Measurements from ENCODE around the gene IGLL1. TPM values are rescaled to one million over a fixed set of nuclear protein-coding genes. Genes with fewer than 3 reads are reported as not detected.
"Not testable (repeated sequence)": the region's sequence is repeated elsewhere in the genome, so short reads cannot be mapped to it uniquely, and the experiment has no call there.

Gene IGLL1
- total RNA-seq, 1 experiment from 2014 or later, result not detected

DNA sequence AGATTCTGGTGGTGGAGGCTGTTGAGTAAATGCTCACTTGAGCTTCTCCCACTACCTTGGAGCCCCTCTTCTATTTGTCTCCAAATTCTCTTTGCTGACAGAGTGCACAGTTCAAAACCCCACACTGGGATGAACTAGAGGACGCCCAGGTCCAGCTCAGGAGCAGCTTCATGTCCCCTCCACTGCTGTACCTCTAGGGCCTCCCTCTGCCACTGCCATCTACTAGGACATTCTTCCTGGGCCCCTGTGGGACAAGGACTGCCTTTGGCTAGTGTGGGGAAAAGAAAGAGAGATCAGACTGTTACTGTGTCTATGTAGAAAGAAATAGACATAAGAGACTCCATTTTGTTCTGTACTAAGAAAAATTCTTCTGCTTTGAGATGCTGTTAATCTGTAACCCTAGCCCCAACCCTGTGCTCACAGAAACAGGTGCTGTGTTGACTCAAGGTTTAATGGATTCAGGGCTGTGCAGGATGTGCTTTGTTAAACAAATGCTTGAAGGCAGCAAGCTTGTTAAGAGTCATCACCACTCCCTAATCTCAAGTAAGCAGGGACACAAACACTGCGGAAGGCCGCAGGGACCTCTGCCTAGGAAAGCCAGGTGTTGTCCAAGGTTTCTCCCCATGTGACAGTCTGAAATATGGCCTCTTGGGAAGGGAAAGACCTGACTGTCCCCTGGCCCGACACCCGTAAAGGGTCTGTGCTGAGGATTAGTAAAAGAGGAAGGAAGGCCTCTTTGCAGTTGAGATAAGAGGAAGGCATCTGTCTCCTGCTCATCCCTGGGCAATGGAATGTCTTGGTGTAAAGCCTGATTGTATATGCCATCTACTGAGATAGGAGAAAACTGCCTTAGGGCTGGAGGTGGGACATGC is 44.1 kb downstream of the IGLL1 start:
- in situ Hi-C loops (cut with HindIII; ENCODE audit: low pct_unique_long_range_greater_than_20kb, low sequenced_read_pairs), result not testable (repeated sequence)

DNA sequence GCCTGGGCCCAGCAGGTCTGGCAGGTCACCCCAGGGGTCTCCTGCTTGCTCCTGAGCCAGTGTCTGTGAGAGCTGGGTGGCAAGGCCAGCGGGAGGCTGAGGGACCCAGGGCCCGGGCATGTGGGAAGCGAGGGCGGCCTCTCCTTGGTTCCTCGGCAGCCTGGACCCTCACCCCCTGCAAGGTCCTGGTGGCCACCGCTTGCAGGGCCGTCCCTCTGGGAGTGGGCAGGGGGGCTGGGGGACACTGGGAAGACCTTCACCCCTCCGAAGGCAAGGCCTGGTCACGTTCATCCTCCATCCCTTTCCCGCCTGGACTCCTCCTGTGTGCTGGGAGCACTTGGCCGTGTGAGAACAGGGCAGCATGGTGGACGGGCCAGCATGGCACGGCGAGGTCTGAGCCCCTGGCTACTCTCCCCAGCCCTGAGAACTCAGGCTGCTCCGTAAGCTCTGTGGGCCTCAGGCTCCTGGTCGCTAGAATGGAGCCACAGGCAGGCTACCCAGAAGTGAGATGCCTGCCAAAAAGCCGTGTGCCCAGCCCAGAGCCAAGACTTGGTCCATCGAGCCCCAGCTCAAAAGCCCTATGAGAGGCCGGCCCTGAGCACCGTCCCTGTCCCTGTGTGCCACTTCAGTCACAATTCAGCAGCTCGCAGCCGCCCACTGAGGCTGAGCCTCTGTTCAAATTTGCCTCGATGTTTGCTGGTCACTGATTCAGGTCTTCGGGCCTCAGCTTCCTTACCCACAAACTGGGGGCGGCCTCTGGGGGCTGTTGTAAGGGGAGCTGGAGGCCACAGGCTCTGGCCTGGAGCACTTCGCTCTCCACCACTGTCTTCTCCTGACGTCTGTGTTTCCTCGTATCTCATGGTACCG is 45.0 kb downstream of the IGLL1 start:
- no peak for DNase-seq (ENCODE audit: low read depth)
- in situ Hi-C loops (cut with HindIII; ENCODE audit: low pct_unique_long_range_greater_than_20kb, low sequenced_read_pairs), result no loop called here

More for the DNA sequence above, 44.1 kb downstream of the IGLL1 start:
- not testable (repeated sequence) for DNase-seq (ENCODE audit: low read depth)

DNA sequence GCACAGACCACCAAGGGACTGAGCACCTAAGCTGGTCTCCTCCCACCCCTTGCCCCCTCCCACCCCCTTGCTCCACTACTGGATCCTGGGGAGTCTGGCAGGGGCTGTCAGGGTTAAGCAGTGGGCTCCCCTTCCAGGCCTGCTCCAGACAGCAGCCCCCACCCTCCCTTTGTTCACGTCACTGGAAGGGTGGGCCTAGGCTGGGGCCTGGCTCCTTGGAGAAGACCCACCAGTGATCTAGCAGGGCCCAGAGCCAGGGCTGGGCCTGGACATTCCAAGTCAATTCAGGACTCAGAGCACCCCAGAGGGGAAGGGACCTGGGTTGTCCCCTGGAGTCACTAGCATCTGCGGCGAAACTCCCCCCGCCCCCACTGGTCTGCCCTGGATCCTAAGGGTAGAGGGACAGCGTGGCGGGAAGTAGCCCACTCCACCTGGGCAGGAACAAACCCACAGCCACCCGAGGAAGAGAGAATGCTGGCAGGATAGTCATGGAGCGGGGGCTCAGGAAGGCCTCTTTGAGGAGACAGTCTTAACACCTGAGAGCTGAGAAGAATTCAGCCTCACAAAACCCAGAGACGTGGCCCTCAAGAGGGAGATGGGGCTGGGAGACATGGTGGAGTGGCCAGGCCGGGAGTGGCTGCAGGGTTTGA is 45.8 kb downstream of the IGLL1 start:
- in situ Hi-C loops (cut with HindIII; ENCODE audit: low pct_unique_long_range_greater_than_20kb, low sequenced_read_pairs), result no loop called here
- DNase-seq (ENCODE audit: low read depth), result no peak

DNA sequence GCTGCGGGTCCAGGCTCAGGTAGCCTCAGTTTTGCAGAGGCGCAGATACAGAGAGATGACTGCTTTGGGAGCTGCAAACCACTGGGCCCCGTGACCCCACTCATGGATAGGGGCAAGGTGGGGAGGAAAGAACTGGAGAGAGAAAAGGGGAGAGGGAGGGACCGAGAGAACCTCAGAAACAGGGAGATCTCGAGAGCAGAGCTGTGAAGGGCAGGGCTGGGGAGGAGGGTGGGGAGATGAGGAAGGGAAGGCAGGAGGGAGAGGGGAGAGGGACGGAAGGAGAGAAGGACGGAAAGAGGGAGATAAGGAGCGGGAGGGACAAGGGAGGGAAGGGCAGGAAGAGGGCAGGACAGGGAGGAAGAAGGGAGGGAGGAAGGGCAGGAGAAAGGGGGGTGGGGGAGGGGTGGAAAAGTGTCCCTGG is 46.3 kb downstream of the IGLL1 start:
- in situ Hi-C loops (cut with HindIII; ENCODE audit: low pct_unique_long_range_greater_than_20kb, low sequenced_read_pairs), result no loop called here
- DNase-seq (ENCODE audit: low read depth), result no peak

DNA sequence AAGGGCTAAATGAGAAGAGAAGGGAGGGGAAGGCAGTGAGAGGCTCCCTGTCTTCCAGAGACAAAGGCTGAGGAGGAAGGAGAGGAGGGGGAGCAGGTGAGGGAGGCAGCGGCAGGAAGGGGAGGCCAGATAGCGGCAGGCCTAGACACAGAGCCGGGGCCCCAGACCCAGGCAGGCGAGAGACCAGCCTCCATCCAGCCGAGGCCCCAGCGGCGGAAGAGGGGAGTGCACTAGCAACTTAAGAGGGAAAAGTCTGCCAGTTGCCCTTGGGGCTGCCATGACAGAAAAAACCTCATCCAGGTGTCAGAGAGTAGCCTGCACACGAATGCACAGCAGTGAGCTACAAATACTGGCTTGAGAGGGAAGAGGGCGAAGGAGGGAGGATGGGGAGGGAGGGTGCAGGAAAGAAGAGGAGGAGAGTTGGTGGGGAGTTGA is 46.7 kb downstream of the IGLL1 start:
- in situ Hi-C loops (cut with HindIII; ENCODE audit: low pct_unique_long_range_greater_than_20kb, low sequenced_read_pairs), result no loop called here
- DNase-seq (ENCODE audit: low read depth), result no peak

DNA sequence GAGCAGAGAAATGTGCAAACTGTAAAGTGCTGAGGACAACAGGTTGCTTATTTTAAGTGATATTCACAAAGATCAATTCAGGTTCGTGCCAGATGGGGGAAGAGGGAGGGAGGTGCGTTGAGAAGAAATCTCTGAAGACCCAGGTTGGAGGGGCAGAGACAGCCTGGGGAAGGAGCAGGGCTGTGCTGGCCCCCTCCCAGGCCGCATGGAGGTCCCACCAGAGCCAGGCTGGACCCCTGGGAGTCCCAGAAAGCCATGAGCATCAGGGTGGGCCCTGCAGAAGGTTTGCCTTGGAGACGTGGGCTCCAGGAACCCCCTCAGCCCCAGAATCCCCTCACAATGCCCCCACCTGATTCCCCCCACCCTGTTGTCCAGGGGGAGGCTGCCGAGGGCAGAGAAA is 47.4 kb downstream of the IGLL1 start:
- in situ Hi-C loops (cut with HindIII; ENCODE audit: low pct_unique_long_range_greater_than_20kb, low sequenced_read_pairs), result no loop called here
- DNase-seq (ENCODE audit: low read depth), result no peak

DNA sequence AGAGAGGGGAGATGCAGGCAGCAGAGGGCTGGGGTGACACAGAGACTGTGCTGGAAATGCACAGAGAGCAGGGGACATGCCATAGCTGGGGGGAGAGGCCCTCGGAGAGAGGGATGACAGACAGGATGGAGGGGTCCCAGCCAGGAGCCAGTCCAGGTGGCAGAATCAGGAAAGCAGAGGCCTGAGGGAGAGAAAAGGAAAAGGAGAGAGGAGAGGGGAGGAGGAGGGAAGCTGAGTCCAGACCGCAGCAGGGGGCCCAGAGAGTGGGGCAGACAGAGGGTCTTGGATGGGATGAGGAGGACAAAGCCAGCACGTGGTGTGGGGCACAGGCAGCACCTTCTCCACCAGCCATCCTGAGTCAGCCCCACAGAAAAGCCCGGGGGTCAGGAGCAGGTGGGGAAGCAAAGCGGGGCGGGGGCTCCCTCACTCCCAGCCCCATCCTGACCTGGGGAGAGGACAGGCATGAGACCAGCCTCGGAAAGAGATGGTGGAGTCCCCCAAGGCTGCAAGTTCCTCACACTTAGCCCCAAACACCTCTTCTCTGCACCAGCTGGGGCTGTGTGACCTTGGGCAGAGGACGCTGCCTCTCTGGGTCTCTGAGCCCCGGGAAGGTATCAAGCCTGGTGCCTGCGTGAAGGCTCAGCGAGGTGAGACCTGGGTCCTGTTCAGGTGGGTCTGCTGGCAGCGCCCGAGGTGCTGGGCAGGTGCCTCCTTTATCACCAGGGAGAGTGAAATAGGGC is 48.0 kb downstream of the IGLL1 start:
- no peak for DNase-seq (ENCODE audit: low read depth)
- in situ Hi-C loops (cut with HindIII; ENCODE audit: low pct_unique_long_range_greater_than_20kb, low sequenced_read_pairs), result no loop called here

DNA sequence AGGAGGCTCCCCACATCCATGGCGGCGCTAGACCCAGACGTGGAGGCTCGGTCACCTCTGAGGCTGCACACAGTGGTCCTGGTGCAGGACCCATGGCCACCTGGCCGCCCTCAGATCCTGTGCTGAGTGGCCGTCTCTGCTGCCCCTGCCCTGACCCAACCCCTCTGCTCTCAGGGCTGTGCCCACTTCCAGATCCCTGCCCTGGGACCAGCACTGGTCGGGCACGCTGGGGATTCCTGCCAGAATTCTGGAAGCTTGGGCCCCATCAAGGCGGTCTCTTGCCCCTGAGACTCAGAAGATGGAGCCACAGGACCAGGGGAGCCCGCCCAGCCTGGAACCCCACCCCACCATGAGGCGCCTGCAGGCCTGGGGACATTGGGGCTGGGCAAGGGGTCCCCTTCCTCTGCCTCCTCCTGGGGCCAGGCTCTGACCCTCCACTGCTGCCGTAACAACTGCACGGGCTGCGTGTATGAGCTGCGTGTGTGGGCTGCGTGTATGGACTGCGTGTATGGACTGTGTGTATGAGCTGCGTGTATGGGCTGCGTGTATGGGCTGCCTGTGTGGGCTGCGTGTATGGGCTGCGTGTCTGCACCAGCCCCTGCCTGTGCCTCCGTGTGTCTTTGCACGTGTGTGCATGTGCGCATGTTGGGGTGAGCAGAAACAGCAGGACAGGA is 48.7 kb downstream of the IGLL1 start:
- in situ Hi-C loops (cut with HindIII; ENCODE audit: low pct_unique_long_range_greater_than_20kb, low sequenced_read_pairs), result no loop called here
- no peak for DNase-seq (ENCODE audit: low read depth)

DNA sequence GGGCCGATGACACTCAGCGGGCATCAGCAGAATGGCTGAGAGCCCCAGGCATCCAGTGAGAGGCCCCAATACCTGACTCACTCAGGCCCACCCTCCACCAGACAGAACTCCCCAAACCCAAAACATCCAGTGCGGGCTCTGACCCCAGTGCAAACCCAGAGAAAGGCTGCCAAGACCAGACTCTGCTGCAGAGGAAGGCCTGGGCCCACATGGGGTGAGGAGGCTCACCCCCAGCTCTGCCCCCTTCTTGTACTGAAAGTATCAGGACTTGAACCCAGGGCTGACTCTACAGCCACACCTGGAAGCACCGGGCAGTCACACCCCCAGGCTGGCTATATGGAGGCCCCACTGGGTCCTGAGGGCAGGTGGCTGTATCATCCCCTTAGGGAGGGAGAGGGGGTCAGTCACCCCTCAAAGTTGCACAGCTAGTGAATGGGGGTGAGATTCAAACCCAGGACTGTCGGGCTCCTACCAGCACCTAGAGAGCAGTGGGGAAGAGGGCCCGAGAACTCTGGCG is 49.3 kb downstream of the IGLL1 start:
- in situ Hi-C loops (cut with HindIII; ENCODE audit: low pct_unique_long_range_greater_than_20kb, low sequenced_read_pairs), result no loop called here
- no peak for DNase-seq (ENCODE audit: low read depth)

DNA sequence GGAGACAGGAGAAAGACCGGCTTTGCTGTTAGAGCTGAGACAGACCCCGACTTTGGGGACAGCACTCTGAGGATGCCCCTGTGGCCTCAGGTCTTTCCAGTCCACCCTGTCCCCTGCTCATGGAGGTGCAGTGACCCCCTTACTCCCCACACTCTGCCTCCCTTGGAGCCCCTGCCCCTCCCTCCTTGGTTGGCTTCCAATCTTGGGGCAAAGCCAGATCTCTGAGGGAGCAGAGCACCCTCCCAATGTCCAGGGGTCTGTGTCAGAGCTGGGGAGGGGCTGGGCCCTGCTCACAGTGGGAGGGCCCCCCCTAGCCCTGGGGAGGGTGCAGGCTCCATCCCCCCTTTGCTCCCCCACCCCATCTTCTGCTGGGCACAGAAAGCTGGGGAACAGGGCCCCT is 50.0 kb downstream of the IGLL1 start:
- no peak for DNase-seq (ENCODE audit: low read depth)
- in situ Hi-C loops (cut with HindIII; ENCODE audit: low pct_unique_long_range_greater_than_20kb, low sequenced_read_pairs), result no loop called here

DNA sequence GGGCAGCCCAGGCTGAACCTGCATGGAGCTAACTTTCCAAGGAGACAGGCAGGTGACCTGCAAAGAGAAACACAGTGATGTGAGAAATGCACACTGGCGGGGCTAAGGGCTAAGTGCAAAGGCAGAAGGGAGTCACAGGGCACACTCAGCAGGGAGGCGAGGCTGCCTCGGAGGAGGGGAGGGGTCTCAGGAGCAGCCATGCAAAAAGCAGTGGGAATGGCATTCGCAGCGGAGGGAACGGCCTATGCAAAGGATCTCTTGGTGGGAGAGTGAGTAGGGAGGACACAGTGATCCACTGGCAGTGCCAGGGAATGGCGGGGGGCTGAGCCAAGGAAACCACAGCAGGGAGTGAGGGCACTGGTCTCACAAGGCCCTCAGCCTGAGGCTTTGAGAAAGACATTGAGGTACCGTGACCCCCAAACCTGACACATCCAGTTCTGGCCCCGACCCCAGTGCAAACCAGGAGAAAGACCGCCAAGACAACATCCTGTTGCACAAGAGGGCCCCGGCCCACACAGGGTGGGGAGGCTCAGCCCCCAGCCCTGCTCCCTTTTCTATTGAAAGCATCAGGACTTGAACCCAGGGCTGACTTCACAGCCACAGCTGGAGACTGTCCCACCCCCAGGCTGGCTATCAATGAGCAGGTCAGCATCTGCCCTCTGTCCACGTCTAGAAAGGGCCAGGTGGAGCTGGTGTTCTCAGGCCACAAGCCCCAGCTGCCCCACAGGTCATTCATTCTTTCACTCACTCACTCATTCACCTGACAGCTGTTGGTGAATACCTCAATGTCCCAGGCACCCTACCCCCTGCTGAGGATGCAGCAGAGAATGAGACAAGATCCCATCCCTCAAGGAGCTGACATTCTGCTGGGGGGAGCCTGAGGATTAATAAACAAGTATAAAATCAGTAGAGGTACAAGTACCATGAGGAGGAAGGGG is 50.7 kb downstream of the IGLL1 start:
- DNase-seq (ENCODE audit: low read depth), result no peak
- in situ Hi-C loops (cut with HindIII; ENCODE audit: low pct_unique_long_range_greater_than_20kb, low sequenced_read_pairs), result no loop called here

DNA sequence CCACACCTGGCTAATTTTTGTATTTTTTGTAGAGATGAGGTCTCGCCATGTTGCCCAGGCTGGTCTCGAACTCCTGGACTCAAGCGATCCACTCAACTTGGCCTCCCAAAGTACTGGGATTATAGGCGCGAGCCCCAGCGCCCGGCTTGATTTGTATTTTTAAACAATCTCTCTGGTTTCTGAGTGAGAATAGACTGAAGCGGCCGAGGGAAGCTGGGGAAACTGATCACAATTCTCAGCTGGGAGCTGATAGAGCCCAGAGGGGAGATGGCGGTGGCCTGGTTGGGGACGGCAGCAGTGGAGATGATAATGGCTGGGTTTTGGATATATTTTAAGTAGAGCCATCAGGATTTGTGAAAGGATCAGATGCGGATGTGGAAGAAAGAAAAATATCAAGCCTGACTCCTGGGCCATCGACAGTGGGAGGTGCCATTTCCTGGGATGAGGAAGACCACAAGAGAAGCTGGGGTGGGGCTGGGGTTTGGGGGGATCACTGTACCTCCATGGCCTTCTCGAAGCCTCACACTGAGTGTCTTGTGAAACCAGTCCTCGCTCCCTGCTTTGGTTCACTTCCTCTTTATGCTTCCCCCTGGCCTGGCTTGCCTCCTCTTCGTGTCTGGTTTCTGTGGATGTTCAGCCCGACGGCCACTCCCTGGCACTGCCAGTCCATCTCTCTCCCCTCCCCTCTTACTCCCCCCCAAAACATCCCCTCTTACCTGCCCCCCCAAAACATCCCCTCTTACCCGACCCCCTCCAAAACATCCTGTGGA is 51.9 kb downstream of the IGLL1 start:
- no peak for DNase-seq (ENCODE audit: low read depth)
- in situ Hi-C loops (cut with HindIII; ENCODE audit: low pct_unique_long_range_greater_than_20kb, low sequenced_read_pairs), result no loop called here

DNA sequence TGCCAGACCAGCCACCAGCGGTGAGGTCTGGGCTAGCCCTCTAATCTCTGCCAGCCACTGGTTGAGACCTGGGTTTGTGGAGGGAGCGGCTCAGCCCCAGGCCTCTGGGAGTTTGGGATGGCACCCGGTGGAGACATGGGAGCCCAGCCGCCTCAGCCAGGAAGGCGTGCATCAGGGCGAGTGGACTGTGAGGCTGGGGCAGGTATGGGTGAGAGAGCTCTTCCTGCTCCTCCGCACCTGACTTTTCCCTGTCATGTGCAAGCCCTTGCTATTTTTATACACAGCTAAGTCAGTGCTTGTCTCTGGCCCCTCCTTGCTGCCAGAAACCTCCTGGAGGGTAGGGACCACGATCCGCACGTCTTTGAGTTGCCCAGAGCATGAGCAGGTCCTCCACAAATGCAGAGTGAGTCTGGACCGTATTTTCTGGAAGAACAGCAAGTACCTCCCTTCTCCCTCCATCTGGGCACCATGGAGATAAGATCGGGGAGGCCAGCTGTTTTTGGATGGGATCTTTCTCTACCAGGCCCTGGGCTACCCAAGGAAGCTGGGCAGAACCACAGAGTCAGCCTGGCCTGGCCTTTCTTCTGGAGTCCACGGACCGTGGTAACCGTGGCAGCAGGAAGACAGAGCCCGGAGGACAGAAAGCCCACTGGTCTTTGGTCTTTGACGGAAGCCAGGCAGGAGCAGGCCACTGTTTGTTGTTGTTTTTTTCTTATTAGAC is 53.3 kb downstream of the IGLL1 start:
- DNase-seq (ENCODE audit: low read depth), result no peak
- in situ Hi-C loops (cut with HindIII; ENCODE audit: low pct_unique_long_range_greater_than_20kb, low sequenced_read_pairs), result no loop called here

DNA sequence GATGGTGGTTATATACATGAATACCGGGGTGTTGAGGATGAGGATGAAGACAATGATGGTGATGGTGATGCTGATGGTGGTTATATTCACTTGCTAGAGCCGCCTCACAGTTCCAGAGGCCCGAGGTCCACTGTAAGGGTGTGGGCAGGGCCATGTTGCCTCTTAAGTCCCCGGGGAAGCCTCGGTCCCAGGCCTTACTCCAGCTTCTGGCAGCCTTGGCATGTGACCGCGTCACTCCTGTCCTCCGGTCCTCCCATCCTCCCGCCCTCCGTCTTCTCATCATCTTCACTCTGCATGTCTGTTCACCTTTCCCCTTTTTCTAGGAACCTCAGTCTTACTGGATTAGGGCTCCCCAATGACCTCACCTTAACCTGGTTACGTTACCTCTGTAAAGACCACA is 54.6 kb downstream of the IGLL1 start:
- no peak for DNase-seq (ENCODE audit: low read depth)
- in situ Hi-C loops (cut with HindIII; ENCODE audit: low pct_unique_long_range_greater_than_20kb, low sequenced_read_pairs), result no loop called here

DNA sequence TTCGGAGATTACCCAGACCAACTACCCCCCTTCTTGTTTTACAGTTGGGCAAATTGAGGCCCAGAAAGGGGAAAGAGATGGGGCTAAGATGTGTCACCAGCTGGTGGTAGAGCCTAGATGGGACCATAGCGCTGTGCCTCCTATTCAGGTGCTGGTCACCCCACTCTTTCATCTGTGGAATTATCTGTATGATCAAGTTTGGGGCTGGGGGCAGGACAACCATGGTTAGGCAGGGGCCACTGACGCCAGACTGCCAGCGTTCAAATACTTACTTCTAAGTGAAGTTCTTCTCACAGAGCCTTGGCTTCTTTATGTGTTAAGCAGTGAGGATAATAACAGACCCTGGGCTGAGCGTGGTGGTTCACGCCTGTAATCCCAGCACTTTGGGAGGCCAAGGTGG is 55.9 kb downstream of the IGLL1 start:
- DNase-seq (ENCODE audit: low read depth), result no peak
- in situ Hi-C loops (cut with HindIII; ENCODE audit: low pct_unique_long_range_greater_than_20kb, low sequenced_read_pairs), result no loop called here
